Lower leg skin (tissue), 3 donors: ENCODE data around the gene FBXW4.

Experiments used
- CTCF ChIP-seq, 3 donors: fragments of 450-650 bp; IDR thresholded peaks; one replicate each; pipeline ENCODE4 v1.5.1; 2016; ENCODE audit warnings: antibody characterized with exemption in 3 of 3, mild to moderate bottlenecking in 3 of 3, moderate library complexity in 2 of 3
- POLR2A ChIP-seq, 2 donors: fragments of 450-650 bp; IDR thresholded peaks; one replicate each; pipeline ENCODE4 v1.6.1; 2016 to 2017; ENCODE audit warnings: antibody characterized with exemption in 2 of 2, mild to moderate bottlenecking in 1 of 2, moderate library complexity in 1 of 2

- TF ChIP-seq CTCF (IDR thresholded peaks at IDR 0.05) = no peak
- TF ChIP-seq POLR2A (IDR thresholded peaks at IDR 0.05) = no peak
Observed at GRCh38 chr10:101571271-101571925, 123.6 kb downstream of the FBXW4 start.
